NCI-H1694 treated with DMSO at 0.1 percent for 48 hours (cell line): ENCODE data around the gene TBC1D4.
"Not testable (repeated sequence)": the region's sequence is repeated elsewhere in the genome, so short reads cannot be mapped to it uniquely, and the experiment has no call there.

Experiments used
- DNase-seq: peaks from one replicate; lab custom pipeline; 2025; lab: John Stamatoyannopoulos, UW

The TBC1D4 gene

GRCh38 chr13:75264611-75265010 lies 217.4 kb downstream of the TBC1D4 start:
- no peak for DNase-seq

- DNase-seq: no peak
Observed at GRCh38 chr13:75263741-75264407, 218.1 kb downstream of the TBC1D4 start.

GRCh38 chr13:75258159-75258782 lies 223.7 kb downstream of the TBC1D4 start:
- peak; percentile 67 for DNase-seq

- DNase-seq: no peak
Observed at GRCh38 chr13:75256922-75257321, 225.0 kb downstream of the TBC1D4 start.

- no peak for DNase-seq
Observed at GRCh38 chr13:75255653-75256052, 226.3 kb downstream of the TBC1D4 start.

- no peak for DNase-seq
Observed at GRCh38 chr13:75255147-75255546, 226.8 kb downstream of the TBC1D4 start.

GRCh38 chr13:75251188-75251587 lies 230.8 kb downstream of the TBC1D4 start:
- DNase-seq: no peak

- no peak for DNase-seq
Observed at GRCh38 chr13:75250526-75251178, 231.3 kb downstream of the TBC1D4 start.

GRCh38 chr13:75245578-75245977 lies 236.4 kb downstream of the TBC1D4 start:
- not testable (repeated sequence) for DNase-seq

- DNase-seq: not testable (repeated sequence)
Observed at GRCh38 chr13:75240240-75240639, 241.7 kb downstream of the TBC1D4 start.

GRCh38 chr13:75236774-75237173 lies 245.2 kb downstream of the TBC1D4 start:
- DNase-seq: no peak
